Posterior cingulate gyrus (tissue), 11 donors: ENCODE data around the gene PCNT.
A peak's percentile ranks its signal among the peaks of the same experiment; 100 is the strongest.
"Not testable (repeated sequence)": the region's sequence is repeated elsewhere in the genome, so short reads cannot be mapped to it uniquely, and the experiment has no call there.

Experiments
- DNase-seq, 10 donors: peaks; one replicate each; pipeline versions ENCODE4 v3.0.0 to v3.0.0-alpha.2; 2020 to 2021; ENCODE audit warnings: mixed read lengths in 3 of 10
- intact Hi-C: fragments of 100-400 bp; cut with DNase I; formaldehyde crosslinking; loops from one replicate; pipeline ENCODE4 v1.15.1; 2023

The PCNT gene

DNA sequence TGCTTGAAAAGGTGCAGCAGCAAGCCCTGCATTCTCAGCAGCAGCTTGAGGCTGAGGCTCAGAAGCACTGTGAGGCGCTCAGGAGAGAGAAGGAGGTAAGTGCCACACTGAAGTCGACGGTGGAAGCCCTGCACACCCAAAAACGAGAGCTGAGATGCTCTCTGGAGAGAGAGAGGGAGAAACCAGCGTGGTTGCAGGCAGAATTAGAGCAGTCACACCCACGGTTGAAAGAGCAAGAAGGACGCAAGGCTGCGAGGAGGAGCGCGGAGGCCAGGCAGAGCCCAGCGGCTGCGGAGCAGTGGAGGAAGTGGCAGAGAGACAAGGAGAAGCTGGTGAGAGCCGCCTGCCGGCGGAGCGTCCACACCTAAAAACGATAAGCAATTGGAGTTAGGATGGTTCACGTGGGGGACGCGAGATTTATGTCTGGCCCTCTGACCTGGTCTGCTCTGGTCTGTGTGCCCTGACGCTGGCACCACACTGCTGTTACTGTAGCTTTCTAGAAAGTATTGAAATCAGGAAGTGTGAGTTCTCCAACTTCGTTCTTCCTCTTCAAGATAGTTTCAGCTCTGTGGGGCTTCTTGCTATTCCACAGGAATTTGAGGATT is 108.0 kb downstream of the PCNT start:
- intact Hi-C loops, result no loop called here
- DNase-seq, result peak in 5 of 10 donors; percentile 37 to 90 (median 75)

DNA sequence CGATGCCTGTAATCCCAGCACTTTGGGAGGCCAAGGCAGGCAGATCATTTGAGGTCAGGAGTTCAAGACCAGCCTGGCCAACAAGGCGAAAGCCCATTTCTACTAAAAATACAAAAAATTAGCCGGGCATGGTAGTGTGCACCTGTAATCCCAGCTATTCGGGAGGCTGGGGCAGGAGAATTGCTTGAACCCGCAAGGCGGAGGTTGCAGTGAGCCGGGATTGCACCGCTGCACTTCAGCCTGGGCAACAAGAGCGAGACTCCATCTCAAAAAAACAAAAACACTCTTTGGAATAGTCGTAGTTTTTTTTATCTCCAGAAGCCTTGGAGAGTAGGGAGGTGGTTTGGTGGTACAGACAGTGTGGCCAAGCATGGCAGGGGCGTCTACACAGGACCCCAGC is 109.2 kb downstream of the PCNT start:
- intact Hi-C loops, result not testable (repeated sequence)
- DNase-seq, result peak in 2 of 10 donors; percentile 55 to 67

DNA sequence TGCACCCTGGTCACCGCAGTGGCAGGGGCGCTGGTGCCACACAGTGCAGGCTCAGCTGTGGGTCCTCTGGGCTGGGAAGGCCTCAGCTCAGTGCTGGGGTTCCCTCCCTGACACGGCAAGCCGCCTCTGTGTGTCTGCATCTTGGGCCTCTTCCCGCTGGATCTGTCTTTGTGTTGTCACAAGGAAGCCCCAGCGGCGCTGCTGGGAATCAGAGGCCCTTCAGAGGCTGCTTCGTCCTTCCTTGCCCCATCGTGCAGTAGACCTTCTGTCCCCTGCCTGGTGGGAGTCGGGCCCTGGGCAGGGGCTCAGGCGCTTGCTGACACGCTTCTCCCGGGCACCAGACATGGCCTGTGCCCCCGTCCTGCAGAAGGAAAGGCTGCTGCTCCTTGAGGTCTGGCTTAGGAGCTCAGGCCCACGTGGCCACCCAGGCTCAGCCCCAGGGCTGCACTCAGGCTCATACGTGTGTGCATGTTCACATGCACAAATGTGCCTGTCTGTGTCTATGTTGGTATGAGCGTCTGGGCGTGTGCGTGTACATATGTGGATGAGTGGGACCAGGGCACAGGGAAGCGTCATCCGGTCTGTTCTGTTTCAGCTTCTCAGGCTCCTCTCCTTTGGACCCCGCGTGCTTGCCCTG is 110.5 kb downstream of the PCNT start:
- intact Hi-C loops, result no loop called here

DNA sequence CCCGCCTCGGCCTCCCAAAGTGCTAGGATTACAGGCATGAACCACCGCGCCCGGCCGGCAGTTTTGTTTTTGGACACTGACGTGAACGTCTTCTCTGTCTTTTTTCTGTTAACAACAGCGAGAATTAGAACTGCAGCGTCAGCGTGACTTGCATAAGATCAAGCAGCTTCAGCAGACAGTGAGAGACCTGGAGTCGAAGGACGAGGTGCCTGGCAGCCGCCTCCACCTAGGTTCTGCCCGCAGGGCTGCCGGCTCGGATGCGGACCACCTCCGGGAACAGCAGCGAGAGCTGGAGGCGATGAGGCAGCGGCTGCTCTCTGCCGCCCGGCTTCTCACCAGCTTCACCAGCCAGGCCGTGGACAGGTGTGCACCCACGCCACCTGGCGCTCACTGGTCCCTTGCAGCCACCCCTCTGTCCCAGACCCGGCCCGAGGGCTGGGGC is 111.9 kb downstream of the PCNT start:
- intact Hi-C loops, result no loop called here
- peak in 3 of 10 donors; percentile 61 to 83 (median 80) for DNase-seq

More for the DNA sequence above, 110.5 kb downstream of the PCNT start:
- DNase-seq, result peak in 4 of 10 donors; percentile 50 to 82 (median 63)

DNA sequence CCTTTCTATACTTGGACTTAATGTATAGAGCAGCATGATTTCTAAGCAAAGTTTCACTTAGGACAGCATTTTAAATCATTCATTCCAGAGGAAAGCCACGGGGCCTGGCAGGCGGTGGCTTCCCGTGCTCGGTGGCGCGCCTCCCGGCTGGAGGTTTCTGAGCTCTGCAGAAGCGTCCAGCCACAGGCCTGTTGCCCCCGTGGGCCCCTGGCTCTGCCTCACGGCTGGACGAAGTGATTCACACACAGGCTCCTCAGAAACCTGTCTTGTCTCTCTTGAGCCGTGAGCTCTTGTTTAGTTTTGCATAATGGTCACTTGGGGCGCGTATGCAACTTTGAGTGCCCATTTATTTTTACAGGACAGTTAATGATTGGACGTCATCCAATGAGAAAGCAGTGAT is 112.7 kb downstream of the PCNT start:
- intact Hi-C loops, result no loop called here
- DNase-seq, result peak in 2 of 10 donors; percentile 49 to 59

DNA sequence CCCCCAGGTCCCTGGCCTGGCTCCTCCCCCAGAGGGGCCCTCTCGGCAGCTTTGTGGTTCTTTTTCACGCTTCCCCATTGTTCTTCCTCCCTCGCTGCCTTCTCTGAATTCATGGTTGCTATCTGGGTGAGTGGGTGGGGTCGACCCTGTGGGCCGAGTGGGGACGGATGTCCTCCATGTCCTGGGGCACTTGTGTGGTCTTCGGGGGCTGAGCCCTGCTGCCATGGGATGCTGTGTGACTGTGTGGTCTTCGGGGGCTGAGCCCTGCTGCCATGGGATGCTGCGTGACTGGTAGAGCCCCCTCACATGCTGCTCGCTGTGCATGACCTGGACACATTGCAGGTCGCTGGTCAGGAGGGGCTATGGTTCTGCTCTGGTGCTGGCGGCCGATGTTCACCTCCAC is 113.1 kb downstream of the PCNT start:
- intact Hi-C loops, result no loop called here
- peak in 3 of 10 donors; percentile 49 to 55 (median 49) for DNase-seq

DNA sequence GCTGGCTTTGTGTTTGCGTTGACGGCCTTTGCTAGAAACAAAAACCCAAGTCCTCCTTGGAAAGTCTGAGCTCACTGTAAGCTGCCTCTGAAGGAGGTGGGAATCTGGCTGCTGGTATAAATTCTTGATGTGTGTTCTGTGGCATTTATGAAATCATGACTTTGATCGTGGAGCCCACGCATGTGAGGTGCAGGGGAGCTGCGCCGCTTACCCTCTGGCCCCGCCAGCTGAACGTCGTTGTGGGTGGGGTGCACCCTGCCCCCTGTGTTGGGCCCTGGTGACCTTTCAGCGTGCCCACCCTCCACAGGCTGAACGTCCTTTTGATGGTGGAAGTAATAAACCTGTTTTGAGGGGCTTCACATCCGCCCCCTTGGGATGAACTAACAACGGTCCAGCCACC is 113.6 kb downstream of the PCNT start:
- intact Hi-C loops, result no loop called here
- peak in 3 of 10 donors; percentile 46 to 49 (median 47) for DNase-seq

DNA sequence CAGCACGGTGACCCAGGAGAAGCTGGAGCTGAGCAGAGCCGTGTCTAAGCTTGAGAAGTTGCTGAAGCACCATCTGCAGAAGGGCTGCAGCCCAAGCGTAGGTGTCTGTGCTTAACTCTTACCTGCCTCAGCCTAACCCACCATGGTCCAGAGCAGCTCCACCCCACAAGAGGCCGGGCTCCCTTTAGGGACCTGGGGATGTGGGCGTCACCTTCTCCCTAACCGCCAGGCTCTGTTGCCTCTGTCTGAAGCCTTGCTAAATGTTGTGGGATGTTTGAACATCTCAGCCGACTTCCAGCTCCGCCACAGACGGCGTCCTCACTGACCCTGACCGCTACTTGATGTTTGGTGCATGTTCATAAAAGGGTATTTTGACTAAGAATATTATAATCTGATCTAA is 114.3 kb downstream of the PCNT start:
- intact Hi-C loops, result no loop called here
- DNase-seq, result peak in 2 of 10 donors; percentile 33 to 74

DNA sequence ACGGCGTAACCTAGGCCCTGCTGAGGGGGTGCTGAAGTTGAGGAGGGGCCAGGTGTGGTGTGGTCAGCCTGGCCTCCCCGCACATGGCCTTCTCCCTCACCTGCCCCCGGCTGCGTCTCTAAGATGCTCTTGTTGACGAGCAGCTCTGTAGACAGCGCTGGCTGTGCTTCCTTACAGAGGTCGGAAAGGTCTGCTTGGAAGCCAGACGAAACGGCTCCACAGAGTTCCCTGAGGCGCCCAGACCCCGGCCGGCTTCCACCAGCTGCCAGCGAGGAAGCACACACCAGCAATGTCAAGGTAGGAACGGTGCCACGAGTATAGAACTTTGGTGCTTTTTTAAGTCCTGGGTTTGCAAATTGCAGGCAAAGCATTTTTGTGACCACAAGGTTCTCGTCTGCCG is 116.0 kb downstream of the PCNT start:
- DNase-seq, result peak in 1 of 10 donors; percentile 60
- intact Hi-C loops, result no loop called here

DNA sequence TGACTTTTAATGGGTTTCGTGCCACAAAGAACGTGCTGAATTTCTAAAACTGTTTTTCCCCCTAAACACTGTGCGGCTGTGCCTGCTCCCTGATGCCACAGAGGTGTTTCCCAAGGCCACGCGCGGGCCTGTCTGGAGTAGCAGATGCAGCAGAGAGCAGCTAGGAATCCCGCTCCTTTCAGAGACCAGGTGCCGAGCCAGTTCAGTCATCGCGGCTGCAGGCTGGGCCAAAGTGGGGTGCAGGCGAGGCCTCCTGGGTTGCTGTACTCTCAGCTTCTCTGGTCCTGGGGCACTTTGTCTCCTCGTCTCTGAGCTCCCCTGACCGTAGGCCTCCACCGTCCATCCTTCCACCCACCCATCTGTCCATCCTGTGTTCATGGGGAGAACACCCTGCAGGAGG is 117.4 kb downstream of the PCNT start:
- no peak for DNase-seq
- intact Hi-C loops, result no loop called here

DNA sequence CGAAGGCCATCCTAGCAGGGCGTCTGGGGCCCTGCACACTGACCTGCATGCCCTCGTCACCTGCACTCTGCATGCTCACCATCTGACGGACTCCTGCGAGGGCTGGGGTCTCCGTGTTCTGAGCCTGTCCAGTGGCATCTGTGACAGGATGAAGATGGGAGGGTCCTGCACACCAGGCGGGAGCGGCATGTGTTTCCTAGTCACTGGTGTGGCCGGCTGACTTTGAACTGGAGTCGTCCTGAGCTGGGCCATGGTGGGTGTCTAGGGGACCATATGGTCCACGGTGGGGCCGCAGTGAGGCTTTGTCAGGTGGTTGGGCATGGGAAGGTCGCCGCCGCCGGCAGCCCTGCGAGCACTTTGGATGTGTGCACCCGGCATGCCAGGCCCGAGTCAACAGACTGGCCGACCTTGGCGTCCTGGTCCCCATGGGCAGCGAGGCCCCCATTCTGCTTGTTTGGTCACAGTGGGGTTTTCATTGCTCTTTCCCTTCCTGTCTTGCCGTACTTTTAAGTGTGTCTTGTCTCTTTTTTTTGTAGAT is 118.1 kb downstream of the PCNT start:
- intact Hi-C loops, result no loop called here
- DNase-seq, result peak in 1 of 10 donors; percentile 65

DNA sequence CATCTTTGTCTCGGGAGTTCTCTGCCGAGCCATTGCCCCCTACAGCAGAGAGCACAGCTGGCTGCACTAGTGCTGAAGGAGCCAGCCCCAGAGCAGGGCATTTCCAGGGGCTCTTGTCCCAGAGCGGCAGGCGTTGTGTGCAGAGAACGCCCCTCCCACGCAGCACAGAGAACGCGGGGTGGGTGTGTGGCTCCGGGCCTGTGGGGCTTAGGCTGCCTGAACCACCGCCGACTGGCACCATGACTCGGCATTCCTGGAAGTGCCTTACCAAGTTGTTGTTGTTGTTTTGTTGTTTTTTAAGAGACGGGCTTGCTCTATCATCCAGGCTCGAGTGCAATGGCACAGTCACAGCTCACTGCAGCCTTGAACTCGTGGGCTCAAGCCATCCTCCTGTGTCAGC is 119.0 kb downstream of the PCNT start:
- DNase-seq, result peak in 5 of 10 donors; percentile 41 to 92 (median 50)
- intact Hi-C loops, result no loop called here

DNA sequence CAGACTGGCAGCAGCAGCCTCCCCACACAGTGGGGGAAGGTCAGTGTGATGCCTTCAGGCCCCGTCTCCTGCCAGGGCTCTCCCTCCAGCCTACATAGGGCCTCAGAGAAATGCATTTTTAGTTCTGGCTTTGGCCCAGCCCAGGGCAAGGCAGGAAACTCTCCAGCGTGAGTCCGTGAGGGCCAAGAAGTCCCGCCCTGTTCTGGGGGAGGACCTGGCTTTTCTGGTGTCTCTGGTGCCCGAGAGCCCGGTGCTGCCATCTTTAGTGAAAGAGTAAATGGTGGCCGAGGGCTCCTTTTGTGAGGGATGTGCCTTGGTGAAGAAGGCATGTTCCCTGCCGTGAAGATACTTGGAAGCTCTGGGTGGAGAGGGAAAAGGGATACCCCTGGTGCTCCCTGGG is 120.0 kb downstream of the PCNT start:
- DNase-seq, result peak in 1 of 10 donors; percentile 77
- intact Hi-C loops, result no loop called here

DNA sequence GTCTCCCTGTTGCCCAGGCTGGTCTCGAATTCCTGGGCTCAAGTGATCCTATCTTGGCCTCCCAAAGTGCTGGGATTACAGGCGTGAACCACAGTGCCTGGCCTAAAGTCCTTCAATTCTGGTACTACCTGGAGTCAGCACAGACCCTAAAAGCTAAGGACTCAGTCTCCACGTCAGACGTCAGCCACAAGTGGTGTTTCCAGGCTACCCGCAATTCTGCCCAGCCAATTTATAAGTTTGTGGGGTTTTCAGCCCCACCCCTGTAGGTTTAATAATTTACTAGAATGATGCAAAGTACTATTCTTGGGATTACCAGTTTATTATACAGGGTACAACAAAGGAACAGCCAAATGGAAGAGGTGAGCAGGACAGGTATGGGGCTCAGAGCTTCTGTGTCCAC is 124.2 kb downstream of the PCNT start:
- intact Hi-C loops, result no loop called here
- no peak for DNase-seq

DNA sequence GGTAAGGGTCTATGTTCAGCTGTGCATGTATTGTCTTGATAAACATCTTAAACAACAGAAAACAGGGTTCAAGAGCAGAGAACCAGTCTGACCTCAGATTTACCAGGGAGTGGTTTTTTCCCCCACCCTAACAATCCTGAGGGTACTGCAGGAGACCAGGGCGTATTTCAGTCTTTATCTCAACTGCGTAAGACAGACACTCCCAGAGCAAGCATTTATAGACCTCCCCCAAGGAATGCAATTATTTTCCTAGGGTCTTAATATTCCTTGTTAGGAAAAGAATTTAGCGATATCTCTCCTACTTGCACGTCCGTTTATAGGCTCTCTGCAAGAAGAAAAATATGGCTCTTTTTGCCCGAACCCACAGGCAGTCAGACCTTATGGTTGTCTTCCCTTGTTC is 124.9 kb downstream of the PCNT start:
- DNase-seq, intact Hi-C loops: not testable (repeated sequence)

DNA sequence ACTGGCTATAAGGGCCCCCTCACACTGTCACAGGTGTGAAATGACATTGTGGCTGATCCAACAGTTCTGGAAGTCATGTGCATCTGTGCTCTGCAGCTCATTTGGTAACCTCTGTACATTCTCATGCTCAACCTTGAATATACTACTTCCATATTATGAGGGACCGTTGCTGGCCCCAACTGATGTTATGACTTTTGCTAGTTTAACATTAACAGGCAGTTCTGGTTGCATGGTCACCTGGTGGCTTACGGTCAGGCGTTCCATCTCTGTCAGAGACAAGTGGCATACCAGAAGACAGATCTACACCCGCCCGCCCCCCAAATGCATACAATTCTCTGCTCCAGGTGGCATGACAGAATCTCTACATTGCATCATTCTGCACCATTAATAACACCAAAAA is 128.8 kb downstream of the PCNT start:
- no peak for DNase-seq
- intact Hi-C loops, result loop anchor here (10.0 kb wide), 1 partner anchor 128 kb away; the partner anchor contains the start of genes C21orf58 and PCNT

DNA sequence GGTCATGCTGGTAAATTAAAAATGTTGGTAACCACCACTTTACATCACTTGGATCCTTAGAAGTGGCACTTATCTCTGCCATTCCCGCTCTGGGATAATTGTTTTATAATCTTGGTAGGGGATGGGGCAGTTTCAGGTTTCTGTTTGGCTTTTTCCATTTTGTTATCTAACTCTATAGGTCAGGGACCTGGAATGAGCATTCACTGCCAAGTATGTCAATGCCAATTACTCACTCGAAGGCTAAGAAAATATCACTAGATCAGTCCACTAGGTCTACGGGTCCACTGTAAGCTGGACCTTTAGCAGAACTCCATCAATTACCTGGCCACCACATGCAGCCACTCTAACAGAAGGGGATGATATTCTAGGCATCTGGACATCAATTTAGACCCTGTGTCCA is 130.2 kb downstream of the PCNT start:
- intact Hi-C loops, result loop anchor here (10.0 kb wide), 1 partner anchor 129 kb away; the partner anchor contains the start of genes C21orf58 and PCNT
- no peak for DNase-seq

DNA sequence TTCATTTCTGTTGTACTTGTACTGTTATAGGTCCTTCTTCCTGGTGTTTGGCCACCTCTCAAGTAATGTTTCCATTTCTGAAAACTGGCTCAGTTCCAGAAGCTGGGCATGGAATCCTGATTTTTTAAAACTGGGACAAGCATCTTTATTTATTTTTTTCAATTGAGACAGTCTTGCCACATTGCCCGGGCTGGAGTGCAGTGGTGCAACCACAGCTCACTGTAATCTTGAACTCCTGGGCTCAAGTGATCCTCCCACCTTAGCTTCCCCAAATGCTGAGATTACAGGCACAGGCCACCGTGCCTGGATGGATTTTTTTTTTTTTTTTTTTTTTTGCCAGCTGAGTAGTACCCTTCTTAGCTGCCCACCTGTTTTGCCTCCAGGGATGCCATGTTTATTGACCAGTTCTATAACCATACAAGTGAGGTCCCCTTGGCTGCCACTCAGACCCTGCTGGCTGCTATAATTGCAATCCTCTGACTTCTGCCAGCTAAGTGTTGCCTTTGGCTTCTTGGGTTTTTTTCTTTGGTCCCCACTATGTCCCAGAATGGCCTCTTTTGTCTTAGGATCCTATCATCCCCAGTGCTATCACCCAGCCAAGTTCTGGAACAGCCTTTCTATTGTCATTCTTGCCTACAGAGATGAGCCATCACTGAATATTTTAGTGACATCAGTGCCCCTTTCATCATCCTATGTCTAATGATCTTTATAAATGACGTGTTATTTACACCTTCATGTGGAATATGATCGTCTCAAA is 130.9 kb downstream of the PCNT start:
- intact Hi-C loops, result loop anchor here (5.0 to 10.0 kb wide), 2 partner anchors 130 to 168 kb away; partner anchors contain the start of genes C21orf58, MCM3AP, PCNT and YBEY
- no peak for DNase-seq

DNA sequence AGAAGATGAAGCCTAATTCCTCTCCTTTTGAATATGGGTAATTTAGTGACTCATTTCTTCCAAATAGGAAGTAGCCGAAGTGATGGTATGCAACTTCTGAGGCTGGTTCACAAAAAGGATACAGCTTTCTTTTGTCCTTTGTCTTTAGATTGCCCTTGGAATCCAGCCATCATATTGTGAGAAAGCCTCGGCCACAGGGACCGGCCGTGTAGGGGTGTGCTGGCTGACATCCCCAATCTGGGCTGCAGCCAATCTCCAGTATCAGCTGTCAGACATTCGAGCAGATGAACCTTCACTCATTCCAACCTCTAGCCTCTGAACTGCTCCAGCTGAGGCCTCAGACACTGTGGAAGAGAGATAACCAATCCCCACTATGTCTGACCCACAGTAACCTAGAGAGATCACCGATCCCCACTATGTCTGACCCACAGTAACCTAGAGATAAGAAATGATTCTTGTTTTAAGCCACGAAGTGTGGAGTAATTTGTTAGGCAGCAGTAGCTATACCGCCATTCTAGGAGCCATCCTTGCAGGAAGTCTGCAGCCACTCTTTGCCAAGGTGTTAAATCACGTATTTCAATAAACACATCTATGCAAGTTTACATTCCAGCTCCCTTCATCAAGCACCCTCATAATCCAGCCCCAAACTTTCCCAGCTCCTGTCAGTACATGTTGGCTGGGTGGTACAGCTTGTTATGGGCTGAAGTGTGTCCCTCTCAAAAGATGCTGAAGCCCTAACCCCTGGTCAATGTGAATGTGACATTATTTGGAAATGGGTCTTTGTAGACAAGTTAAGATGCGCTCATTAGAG is 131.8 kb downstream of the PCNT start:
- DNase-seq, result peak in 6 of 10 donors; percentile 37 to 94 (median 54)

DNA sequence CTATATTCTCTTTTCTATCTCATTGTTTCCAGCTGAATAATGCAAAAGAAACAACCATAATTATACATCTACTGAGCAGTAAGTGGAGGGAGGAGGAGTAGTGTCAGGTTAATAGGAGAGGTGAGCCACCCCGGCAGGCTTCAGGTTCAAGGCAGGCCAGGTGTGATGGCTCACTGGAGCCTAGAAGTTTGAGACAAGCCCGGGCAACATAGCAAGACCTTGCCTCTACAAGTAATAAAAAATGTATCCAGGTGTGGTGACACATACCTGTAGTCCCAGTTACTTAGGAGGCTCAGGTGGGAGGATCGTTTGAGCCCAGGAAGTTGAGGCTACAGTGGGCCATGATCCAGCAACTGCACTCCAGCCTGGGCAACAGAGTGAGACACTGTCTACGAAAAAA is 132.8 kb downstream of the PCNT start:
- intact Hi-C loops, result loop anchor here (5.0 to 10.0 kb wide), 2 partner anchors 132 to 169 kb away; partner anchors contain the start of genes C21orf58, MCM3AP, PCNT and YBEY
- no peak for DNase-seq

More for the DNA sequence above, 131.8 kb downstream of the PCNT start:
- intact Hi-C loops, result loop anchor here (5.0 to 10.0 kb wide), 2 partner anchors 131 to 168 kb away; partner anchors contain the start of genes C21orf58, MCM3AP, PCNT and YBEY
